ENCODE data around the gene IQCK.

GRCh38 chr16:19672378-19672777 lies 45.7 kb upstream of the IQCK start:
- TF ChIP-seq, protein P1, sequence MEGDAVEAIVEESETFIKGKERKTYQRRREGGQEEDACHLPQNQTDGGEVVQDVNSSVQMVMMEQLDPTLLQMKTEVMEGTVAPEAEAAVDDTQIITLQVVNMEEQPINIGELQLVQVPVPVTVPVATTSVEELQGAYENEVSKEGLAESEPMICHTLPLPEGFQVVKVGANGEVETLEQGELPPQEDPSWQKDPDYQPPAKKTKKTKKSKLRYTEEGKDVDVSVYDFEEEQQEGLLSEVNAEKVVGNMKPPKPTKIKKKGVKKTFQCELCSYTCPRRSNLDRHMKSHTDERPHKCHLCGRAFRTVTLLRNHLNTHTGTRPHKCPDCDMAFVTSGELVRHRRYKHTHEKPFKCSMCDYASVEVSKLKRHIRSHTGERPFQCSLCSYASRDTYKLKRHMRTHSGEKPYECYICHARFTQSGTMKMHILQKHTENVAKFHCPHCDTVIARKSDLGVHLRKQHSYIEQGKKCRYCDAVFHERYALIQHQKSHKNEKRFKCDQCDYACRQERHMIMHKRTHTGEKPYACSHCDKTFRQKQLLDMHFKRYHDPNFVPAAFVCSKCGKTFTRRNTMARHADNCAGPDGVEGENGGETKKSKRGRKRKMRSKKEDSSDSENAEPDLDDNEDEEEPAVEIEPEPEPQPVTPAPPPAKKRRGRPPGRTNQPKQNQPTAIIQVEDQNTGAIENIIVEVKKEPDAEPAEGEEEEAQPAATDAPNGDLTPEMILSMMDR (conservative IDR thresholded peaks at IDR 0.05 in 1 of 2, IDR thresholded peaks at IDR 0.05 in 1 of 2; ENCODE audit: low read depth in 1 of 2, low read length in 2 of 2): no peak
- no peak for TF ChIP-seq EZH2 (IDR thresholded peaks at IDR 0.05; ENCODE audit: low read length, missing control alignments)

All from fibroblast of lung (primary cell).